Astrocyte (in vitro differentiated cells and primary cell): ENCODE results near the gene PIK3C2B. TPM values are rescaled to one million over a fixed set of nuclear protein-coding genes. Genes with fewer than 3 reads are reported as not detected.

ENCODE experiments used
- DNase-seq: peaks from one replicate; pipeline ENCODE4 v3.0.0-alpha.2; 2010; ENCODE audit warnings: low read depth
- FAIRE-seq: peaks from 2 replicates; lab custom pipeline; 2011; peaks lifted over from hg19 to GRCh38; lab: Jason Lieb, UNC
- H2AFZ ChIP-seq: 2 replicates; pipeline ENCODE4 v1.6.0; 2012; ENCODE audit warnings: low read depth, low read length, inconsistent platforms
- H3K27ac ChIP-seq: 2 replicates; pipeline ENCODE4 v1.5.1; 2011; ENCODE audit warnings: low read depth, low read length, inconsistent platforms
- H3K27me3 ChIP-seq: 2 replicates; pipeline ENCODE4 v1.6.0; 2011; ENCODE audit warnings: low read length, inconsistent platforms; ENCODE audit not compliant: insufficient read depth
- H3K36me3 ChIP-seq: 2 replicates; pipeline ENCODE4 v1.5.1; 2011; ENCODE audit warnings: low read length, inconsistent platforms; ENCODE audit not compliant: insufficient read depth
- H3K4me1 ChIP-seq: 2 replicates; pipeline ENCODE4 v1.5.1; 2011; ENCODE audit warnings: low read length, inconsistent platforms; ENCODE audit not compliant: insufficient read depth
- H3K4me2 ChIP-seq: 2 replicates; pipeline ENCODE4 v1.6.0; 2012; ENCODE audit warnings: low read length, inconsistent platforms
- H3K4me3 ChIP-seq: 2 replicates; pipeline ENCODE4 v1.5.1; 2011; ENCODE audit warnings: low read depth, mild to moderate bottlenecking, low read length, inconsistent platforms; ENCODE audit not compliant: insufficient read depth
- H3K79me2 ChIP-seq: 2 replicates; pipeline ENCODE4 v1.6.0; 2012; ENCODE audit warnings: mild to moderate bottlenecking, low read length, inconsistent platforms; ENCODE audit not compliant: insufficient read depth
- H3K9ac ChIP-seq: 2 replicates; pipeline ENCODE4 v1.6.0; 2012; ENCODE audit warnings: mild to moderate bottlenecking, low read length, inconsistent platforms
- H3K9me3 ChIP-seq: 2 replicates; pipeline ENCODE4 v1.5.1; 2012; ENCODE audit warnings: low read depth, mild to moderate bottlenecking, low read length, inconsistent platforms; ENCODE audit not compliant: insufficient read depth
- H4K20me1 ChIP-seq: 2 replicates; pipeline ENCODE4 v1.6.0; 2012; ENCODE audit warnings: low read length, inconsistent platforms; ENCODE audit not compliant: insufficient read depth
- H3K27ac Mint-ChIP-seq: one replicate; pipeline ENCODE4 v1.8.0; 2021; ENCODE audit warnings: mild to moderate bottlenecking, mixed read lengths; ENCODE audit not compliant: unreplicated experiment
- H3K27me3 Mint-ChIP-seq: one replicate; pipeline ENCODE4 v1.8.0; 2021; ENCODE audit warnings: low read depth, mixed read lengths; ENCODE audit not compliant: unreplicated experiment
- H3K36me3 Mint-ChIP-seq: one replicate; pipeline ENCODE4 v1.8.0; 2021; ENCODE audit warnings: low read depth, mixed read lengths; ENCODE audit not compliant: unreplicated experiment
- H3K4me1 Mint-ChIP-seq: one replicate; pipeline ENCODE4 v1.8.0; 2021; ENCODE audit warnings: low read depth, mixed read lengths; ENCODE audit not compliant: unreplicated experiment
- H3K4me3 Mint-ChIP-seq: one replicate; pipeline ENCODE4 v1.8.0; 2021; ENCODE audit warnings: mild to moderate bottlenecking, moderate library complexity, mixed read lengths; ENCODE audit not compliant: unreplicated experiment
- H3K9me3 Mint-ChIP-seq: one replicate; pipeline ENCODE4 v1.8.0; 2021; ENCODE audit warnings: mild to moderate bottlenecking, mixed read lengths; ENCODE audit not compliant: unreplicated experiment
- CTCF ChIP-seq: IDR thresholded peaks from 2 replicates; pipeline ENCODE4 v1.5.1; 2011; ENCODE audit warnings: low read depth, mild to moderate bottlenecking, inconsistent platforms, low read length, moderate library complexity; ENCODE audit not compliant: insufficient read depth
- EZH2 ChIP-seq: IDR thresholded peaks from 2 replicates; pipeline ENCODE4 v1.6.1; 2012; ENCODE audit warnings: mild to moderate bottlenecking, low read length, inconsistent platforms; ENCODE audit not compliant: insufficient read depth
- total RNA-seq: library from RNA; stranded (reverse); gene quantifications from 2 replicates; pipeline ENCODE4 v1.2.1, GENCODE V29; 2021

The PIK3C2B gene
- total RNA-seq, 1 donor from 2014 or later = 19.3 TPM

GRCh38 chr1:204453141-204453772 is 41.3 kb downstream of the PIK3C2B start:
- H3K27me3 ChIP-seq = peaks cover 3% of the 10 kb centered on the region
- no peak for FAIRE-seq
- no peak overlapping the region for H2AFZ ChIP-seq
- no peak overlapping the region for H3K4me2 ChIP-seq
- Mint-ChIP-seq H3K27ac (no peak overlapping the region), H3K4me1 (no peaks in the 10 kb centered on the region), H3K36me3 (peaks cover 39% of the 10 kb centered on the region), H3K4me3 (no peak overlapping the region), H3K9me3 (no peaks in the 10 kb centered on the region), H3K27me3 (peaks cover 8% of the 10 kb centered on the region)
- no peaks in the 10 kb centered on the region for H3K4me1 ChIP-seq
- no peak overlapping the region for H3K27ac ChIP-seq
- H3K4me3 ChIP-seq = no peak overlapping the region
- H3K36me3 ChIP-seq = no peaks in the 10 kb centered on the region
- no peaks in the 10 kb centered on the region for H4K20me1 ChIP-seq
- H3K9me3 ChIP-seq = no peaks in the 10 kb centered on the region
- no peaks in the 10 kb centered on the region for H3K79me2 ChIP-seq
- TF ChIP-seq EZH2 (no peak), CTCF (no peak)
- H3K9ac ChIP-seq = no peak overlapping the region
- no peak for DNase-seq

GRCh38 chr1:204451352-204452124 is 43.1 kb downstream of the PIK3C2B start:
- no peaks in the 10 kb centered on the region for H3K27me3 ChIP-seq
- H3K4me3 ChIP-seq = no peak overlapping the region
- no peak overlapping the region for H3K9ac ChIP-seq
- no peaks in the 10 kb centered on the region for H4K20me1 ChIP-seq
- H3K4me1 ChIP-seq = no peaks in the 10 kb centered on the region
- H3K36me3 ChIP-seq = no peaks in the 10 kb centered on the region
- FAIRE-seq (no peak), DNase-seq (no peak)
- no peak overlapping the region for H3K4me3 Mint-ChIP-seq
- H3K27ac ChIP-seq = no peak overlapping the region
- TF ChIP-seq EZH2 (no peak), CTCF (no peak)
- H3K9me3 ChIP-seq = no peaks in the 10 kb centered on the region
- no peak overlapping the region for H3K4me2 ChIP-seq
- peaks cover 5% of the 10 kb centered on the region for H3K27me3 Mint-ChIP-seq
- no peak overlapping the region for H2AFZ ChIP-seq
- no peaks in the 10 kb centered on the region for H3K4me1 Mint-ChIP-seq
- peaks cover 37% of the 10 kb centered on the region for H3K36me3 Mint-ChIP-seq
- no peaks in the 10 kb centered on the region for H3K79me2 ChIP-seq
- H3K27ac Mint-ChIP-seq = no peak overlapping the region
- H3K9me3 Mint-ChIP-seq = no peaks in the 10 kb centered on the region
